PC-9 (cell line): ENCODE measurements around the gene CCDC170. TPM values are rescaled to one million over a fixed set of nuclear protein-coding genes. Genes with fewer than 3 reads are reported as not detected.

Source experiments
- BruUV-seq: library from RNA; stranded (reverse); fragments of 400-500 nt; replicated peaks from 2 replicates; lab custom pipeline; 2021; lab: Mats Ljungman, UMichigan
- CTCF ChIA-PET: fragments of 300-600 bp; sonication (Branson Sonifier 250); formaldehyde crosslinking; loops from one replicate; lab custom pipeline; 2022; ENCODE audit warnings: antibody characterized with exemption; lab: Charles Lee
- POLR2A ChIA-PET: fragments of 300-600 bp; sonication (Branson Sonifier 250); formaldehyde crosslinking; loops from one replicate; lab custom pipeline; 2022; ENCODE audit warnings: antibody characterized with exemption; ENCODE audit not compliant: unreplicated experiment; lab: Charles Lee
- DNase-seq, 2 experiments: peaks; one replicate each; pipeline versions ENCODE4 v3.0.0 to v3.0.0-alpha.2; 2015 to 2022; ENCODE audit warnings: mixed read lengths in 1 of 2
- H2AFZ ChIP-seq: fragments of 200-600 bp; sonication (generic); 2 replicates; pipeline ENCODE4 v1.8.1; 2017; ENCODE audit warnings: antibody characterized with exemption
- H3F3A ChIP-seq: fragments of 200-600 bp; sonication (generic); 2 replicates; pipeline ENCODE4 v1.8.1; 2017; ENCODE audit warnings: antibody characterized with exemption, mild to moderate bottlenecking, low read depth; ENCODE audit not compliant: insufficient read depth
- H3K27ac ChIP-seq: fragments of 200-600 bp; sonication (generic); 2 replicates; pipeline ENCODE4 v1.6.1; 2016; ENCODE audit warnings: mixed run types
- H3K27me3 ChIP-seq: fragments of 200-600 bp; sonication (generic); 2 replicates; pipeline ENCODE4 v1.6.1; 2016; ENCODE audit warnings: low read depth, mixed run types; ENCODE audit not compliant: insufficient read depth
- H3K36me3 ChIP-seq: fragments of 200-600 bp; sonication (generic); 2 replicates; pipeline ENCODE4 v1.6.1; 2016; ENCODE audit warnings: low read depth, mixed run types
- H3K4me1 ChIP-seq: fragments of 200-600 bp; sonication (generic); replicated peaks from 2 replicates; pipeline ENCODE4 v1.6.1; 2016; ENCODE audit warnings: mixed run types; ENCODE audit not compliant: insufficient read depth
- H3K4me2 ChIP-seq: fragments of 200-600 bp; sonication (generic); 2 replicates; pipeline ENCODE4 v1.6.1; 2017; ENCODE audit warnings: mixed run types
- H3K4me3 ChIP-seq: fragments of 200-600 bp; sonication (generic); 2 replicates; pipeline ENCODE4 v1.6.1; 2016; ENCODE audit warnings: mixed run types
- H3K79me2 ChIP-seq: fragments of 200-600 bp; sonication (generic); 2 replicates; pipeline ENCODE4 v1.6.1; 2017; ENCODE audit warnings: low read depth, mixed run types
- H3K9me2 ChIP-seq: fragments of 200-600 bp; sonication (generic); 2 replicates; pipeline ENCODE4 v1.8.1; 2017; ENCODE audit warnings: mild to moderate bottlenecking; ENCODE audit not compliant: insufficient read depth
- H3K9me3 ChIP-seq: fragments of 200-600 bp; sonication (generic); 2 replicates; pipeline ENCODE4 v1.8.1; 2016; ENCODE audit warnings: low read depth; ENCODE audit not compliant: insufficient read depth
- H4K20me1 ChIP-seq: fragments of 200-600 bp; sonication (generic); 2 replicates; pipeline ENCODE4 v1.8.1; 2017; ENCODE audit not compliant: insufficient read depth
- EZH2 ChIP-seq: fragments of 200-600 bp; sonication (generic); IDR thresholded peaks from 2 replicates; pipeline ENCODE4 v1.8.0; 2017; ENCODE audit warnings: antibody characterized with exemption, low read depth
- intact Hi-C: fragments of 100-400 bp; cut with micrococcal nuclease; formaldehyde crosslinking; loops from one replicate; pipeline ENCODE4 v1.10.0; 2022; ENCODE audit not compliant: unreplicated experiment
- total RNA-seq: library from RNA; stranded (reverse); gene quantifications from 2 replicates; pipeline ENCODE4 v1.2.3, GENCODE V29; 2021
- TF ChIP-seq, protein P1 (sequence below): fragments of 200-600 bp; sonication (generic); conservative IDR thresholded peaks from 2 replicates; pipeline ENCODE4 v1.6.1; 2017; ENCODE audit warnings: mixed run types, antibody characterized with exemption, mild to moderate bottlenecking, moderate library complexity

CCDC170 gene
- total RNA-seq, 1 experiment from 2014 or later: 1.6 TPM

DNA sequence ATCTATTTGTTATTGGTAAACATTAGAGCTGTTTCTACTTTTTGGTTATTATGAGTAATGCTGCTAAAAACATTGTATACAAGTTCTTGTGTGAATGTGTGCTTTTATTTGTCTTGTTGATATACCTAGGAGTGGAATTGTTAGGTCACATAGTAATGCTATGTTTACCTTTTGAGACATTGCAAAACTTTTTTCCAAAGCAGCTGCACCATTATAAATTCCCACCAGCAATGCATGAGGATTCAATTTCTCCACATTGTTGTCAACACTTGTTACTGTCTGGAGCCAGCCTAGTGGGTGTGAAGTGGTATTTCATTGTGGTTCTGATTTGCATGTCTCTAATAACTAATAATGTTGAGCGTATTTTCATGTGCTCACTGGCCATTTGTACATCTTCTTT lies 145.9 kb downstream of the CCDC170 start:
- Histone ChIP-seq H2AFZ (no peak overlapping the region), H3K79me2 (no peaks in the 10 kb centered on the region), H3F3A (no peaks in the 10 kb centered on the region), H4K20me1 (no peaks in the 10 kb centered on the region), H3K4me3 (no peak overlapping the region), H3K4me2 (no peak overlapping the region), H3K36me3 (no peaks in the 10 kb centered on the region), H3K9me2 (no peaks in the 10 kb centered on the region), H3K9me3 (no peaks in the 10 kb centered on the region), H3K4me1 (no peaks in the 10 kb centered on the region), H3K27me3 (no peaks in the 10 kb centered on the region), H3K27ac (no peak overlapping the region)
- no TSS peak for BruUV-seq
- no peak for DNase-seq
- POLR2A ChIA-PET: no interaction called here
- CTCF ChIA-PET: no interaction called here
- intact Hi-C loops: no loop called here
- TF ChIP-seq EZH2: no peak
- TF ChIP-seq, protein P1, sequence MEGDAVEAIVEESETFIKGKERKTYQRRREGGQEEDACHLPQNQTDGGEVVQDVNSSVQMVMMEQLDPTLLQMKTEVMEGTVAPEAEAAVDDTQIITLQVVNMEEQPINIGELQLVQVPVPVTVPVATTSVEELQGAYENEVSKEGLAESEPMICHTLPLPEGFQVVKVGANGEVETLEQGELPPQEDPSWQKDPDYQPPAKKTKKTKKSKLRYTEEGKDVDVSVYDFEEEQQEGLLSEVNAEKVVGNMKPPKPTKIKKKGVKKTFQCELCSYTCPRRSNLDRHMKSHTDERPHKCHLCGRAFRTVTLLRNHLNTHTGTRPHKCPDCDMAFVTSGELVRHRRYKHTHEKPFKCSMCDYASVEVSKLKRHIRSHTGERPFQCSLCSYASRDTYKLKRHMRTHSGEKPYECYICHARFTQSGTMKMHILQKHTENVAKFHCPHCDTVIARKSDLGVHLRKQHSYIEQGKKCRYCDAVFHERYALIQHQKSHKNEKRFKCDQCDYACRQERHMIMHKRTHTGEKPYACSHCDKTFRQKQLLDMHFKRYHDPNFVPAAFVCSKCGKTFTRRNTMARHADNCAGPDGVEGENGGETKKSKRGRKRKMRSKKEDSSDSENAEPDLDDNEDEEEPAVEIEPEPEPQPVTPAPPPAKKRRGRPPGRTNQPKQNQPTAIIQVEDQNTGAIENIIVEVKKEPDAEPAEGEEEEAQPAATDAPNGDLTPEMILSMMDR: no peak

DNA sequence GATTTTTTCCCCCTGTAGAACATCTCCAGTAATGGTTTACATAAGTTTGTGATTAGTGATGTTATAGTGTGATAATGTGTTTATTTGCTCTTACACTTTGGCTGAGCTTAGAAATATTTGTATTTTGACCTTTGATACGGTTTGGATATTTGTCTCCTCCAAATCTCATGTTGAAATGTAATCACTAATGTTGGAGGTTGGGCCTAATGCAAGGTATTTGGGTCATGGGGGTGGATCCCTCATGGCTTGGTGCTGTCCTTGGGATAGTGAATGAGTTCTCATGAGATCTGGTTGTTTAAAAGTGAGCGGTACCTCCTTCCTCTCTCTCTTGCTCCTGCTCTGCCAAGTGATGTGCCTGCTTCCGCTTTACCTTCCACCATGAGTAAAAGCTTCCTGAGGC lies 147.2 kb downstream of the CCDC170 start:
- CTCF ChIA-PET: no interaction called here

DNA sequence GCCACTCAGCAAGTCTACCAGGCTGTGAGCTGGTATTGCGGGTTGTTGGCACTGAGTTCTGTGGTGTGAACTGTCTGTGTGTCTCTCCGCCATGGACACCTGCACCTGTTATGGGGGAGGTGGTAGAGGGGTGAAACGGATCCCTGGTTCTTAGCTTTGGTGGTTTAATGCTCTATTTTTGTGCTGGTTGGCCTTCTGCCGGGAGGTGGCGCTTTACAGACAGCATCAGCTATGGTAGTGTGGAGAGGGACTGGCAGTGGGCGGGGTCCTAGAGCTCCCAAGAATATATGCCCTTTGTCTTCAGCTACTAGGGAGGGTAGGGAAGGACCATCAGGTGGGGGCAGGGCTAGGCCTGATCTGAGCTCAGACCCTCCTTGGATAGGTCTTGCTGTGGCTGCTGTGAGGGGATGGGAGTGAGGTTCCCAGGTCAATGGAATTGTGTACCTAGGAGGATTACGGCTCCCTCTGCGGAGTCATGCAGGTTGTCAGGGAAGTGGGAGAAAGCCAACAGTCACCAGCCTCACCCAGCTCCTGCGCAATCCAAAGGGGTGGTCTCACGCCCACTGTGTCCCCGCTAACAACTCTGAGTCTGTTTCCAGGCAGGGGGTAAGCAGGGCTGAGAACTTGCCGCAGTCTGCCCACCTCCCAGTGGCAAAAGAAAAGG lies 154.3 kb downstream of the CCDC170 start:
- CTCF ChIA-PET: interaction anchor here (0.5 kb wide), 1 partner anchor 134 kb away, joined by 6 read pairs; no protein-coding TSS in a partner anchor
- intact Hi-C loops: no loop called here

More for the DNA sequence above, 147.2 kb downstream of the CCDC170 start:
- TF ChIP-seq, protein P1: no peak
- no peak for TF ChIP-seq EZH2
- DNase-seq: no peak
- Histone ChIP-seq H3K9me2 (no peaks in the 10 kb centered on the region), H3K79me2 (no peaks in the 10 kb centered on the region), H4K20me1 (no peaks in the 10 kb centered on the region), H3K36me3 (no peaks in the 10 kb centered on the region), H3K4me3 (no peak overlapping the region), H3F3A (no peaks in the 10 kb centered on the region), H3K27me3 (no peaks in the 10 kb centered on the region), H3K4me2 (no peak overlapping the region), H3K4me1 (no peaks in the 10 kb centered on the region), H2AFZ (no peak overlapping the region), H3K9me3 (no peaks in the 10 kb centered on the region), H3K27ac (no peak overlapping the region)
- no TSS peak for BruUV-seq
- intact Hi-C loops: no loop called here
- POLR2A ChIA-PET: no interaction called here

More for the DNA sequence above, 154.3 kb downstream of the CCDC170 start:
- Histone ChIP-seq H3K27ac (no peak overlapping the region), H3K9me3 (no peaks in the 10 kb centered on the region), H3K27me3 (no peaks in the 10 kb centered on the region), H4K20me1 (no peaks in the 10 kb centered on the region), H3K4me1 (no peaks in the 10 kb centered on the region), H3K4me2 (no peak overlapping the region), H3K4me3 (no peak overlapping the region), H3F3A (no peaks in the 10 kb centered on the region), H2AFZ (no peak overlapping the region), H3K36me3 (no peaks in the 10 kb centered on the region), H3K9me2 (no peaks in the 10 kb centered on the region), H3K79me2 (no peaks in the 10 kb centered on the region)
- TF ChIP-seq EZH2: no peak
- TF ChIP-seq, protein P1: peak; percentile 43; the same call in 1 of the 2 replicates
- no TSS peak for BruUV-seq
- POLR2A ChIA-PET: no interaction called here
- no peak for DNase-seq
